Colon (tissue), 2 donors: ENCODE results near the gene SAPCD2.

ENCODE experiments used
- FAIRE-seq: peaks from 2 replicates; lab custom pipeline; 2012; peaks lifted over from hg19 to GRCh38; lab: Jason Lieb, UNC
- donor health status: control.
- donor health status: control.

Gene SAPCD2

GRCh38 chr9:137107312-137107921, 37.1 kb upstream of the SAPCD2 start:
- no peak for FAIRE-seq

DNA sequence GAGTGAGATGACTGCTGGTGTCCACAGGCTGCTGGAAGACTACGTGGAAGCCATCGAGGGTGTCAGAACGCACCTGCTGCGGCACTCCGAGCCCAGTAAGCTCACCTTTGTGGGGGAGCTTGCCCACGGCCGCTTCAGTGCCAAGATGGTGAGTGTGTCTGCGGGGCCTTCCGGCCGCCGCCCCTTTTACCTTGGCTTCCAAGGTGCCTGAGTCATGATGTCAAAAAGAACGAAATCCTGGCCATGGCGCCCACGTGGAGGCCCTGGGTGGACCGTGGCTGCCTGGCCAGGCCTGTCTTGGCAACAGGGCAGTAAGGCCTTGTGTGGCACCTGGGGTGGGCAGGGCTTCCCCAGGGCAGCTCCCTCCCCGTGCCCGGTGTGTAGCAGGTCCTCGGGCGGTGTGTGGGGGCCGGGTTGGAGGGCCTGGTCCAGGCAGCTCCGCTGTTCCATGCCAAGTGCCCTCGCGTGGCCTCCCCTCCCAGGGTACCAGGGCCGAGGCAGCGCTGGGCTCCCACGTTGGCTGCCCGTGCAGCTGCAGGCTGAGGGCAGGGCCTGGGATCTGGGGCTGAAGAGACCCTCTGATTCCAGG, 36.4 kb upstream of the SAPCD2 start:
- FAIRE-seq, result no peak

- no peak for FAIRE-seq
Observed at GRCh38 chr9:137105814-137106661, 35.7 kb upstream of the SAPCD2 start.

DNA sequence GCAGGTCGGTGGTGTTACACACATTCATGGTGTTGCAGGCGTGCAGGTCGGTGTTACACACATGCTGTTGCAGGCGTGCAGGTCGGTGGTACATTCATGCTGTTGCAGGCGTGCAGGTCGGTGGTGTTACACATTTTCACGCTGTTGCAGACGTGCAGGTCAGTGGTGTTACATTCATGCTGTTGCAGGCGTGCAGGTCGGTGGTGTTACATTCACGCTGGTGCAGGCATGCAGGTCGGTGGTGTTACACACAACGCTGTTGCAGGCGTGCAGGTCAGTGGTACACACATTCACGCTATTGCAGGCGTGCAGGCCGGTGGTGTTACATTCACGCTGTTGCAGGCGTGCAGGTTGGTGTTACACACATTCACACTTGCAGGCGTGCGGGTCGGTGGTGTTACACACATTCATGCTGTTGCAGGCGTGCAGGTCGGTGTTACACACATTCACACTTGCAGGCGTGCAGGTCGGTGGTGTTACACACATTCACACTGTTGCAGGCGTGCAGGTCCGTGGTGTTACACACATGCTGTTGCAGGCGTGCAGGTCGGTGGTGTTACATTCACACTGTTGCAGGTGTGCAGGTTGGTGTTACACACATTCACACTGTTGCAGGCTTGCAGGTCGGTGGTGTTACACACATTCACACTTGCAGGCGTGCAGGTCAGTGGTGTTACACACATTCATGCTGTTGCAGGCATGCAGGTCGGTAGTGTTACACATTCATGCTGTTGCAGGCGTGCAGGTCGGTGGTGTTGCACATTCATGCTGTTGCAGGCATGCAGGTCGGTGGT, 33.0 kb upstream of the SAPCD2 start:
- FAIRE-seq, result no peak

DNA sequence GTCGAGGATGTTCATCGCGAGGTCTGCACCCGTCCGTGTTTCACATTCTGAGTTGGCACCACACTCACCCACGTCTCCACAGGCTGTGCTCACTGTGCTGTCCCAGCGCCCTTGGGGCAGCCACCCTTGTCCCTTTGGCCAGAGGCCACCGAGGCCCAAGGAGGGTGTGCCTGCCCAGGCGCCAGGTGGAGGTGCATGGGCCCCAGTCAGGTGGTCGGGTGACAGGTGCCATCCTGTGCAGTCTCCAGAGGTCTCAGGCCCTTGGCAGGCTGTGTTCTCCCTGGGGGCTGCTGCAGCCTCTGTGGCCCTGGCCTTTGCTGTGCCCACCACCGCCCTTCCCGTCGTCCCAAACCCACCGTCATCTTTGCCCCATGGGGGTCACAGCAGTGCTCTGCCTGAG, 28.9 kb upstream of the SAPCD2 start:
- FAIRE-seq, result no peak

GRCh38 chr9:137097761-137098462, 27.6 kb upstream of the SAPCD2 start:
- no peak for FAIRE-seq

DNA sequence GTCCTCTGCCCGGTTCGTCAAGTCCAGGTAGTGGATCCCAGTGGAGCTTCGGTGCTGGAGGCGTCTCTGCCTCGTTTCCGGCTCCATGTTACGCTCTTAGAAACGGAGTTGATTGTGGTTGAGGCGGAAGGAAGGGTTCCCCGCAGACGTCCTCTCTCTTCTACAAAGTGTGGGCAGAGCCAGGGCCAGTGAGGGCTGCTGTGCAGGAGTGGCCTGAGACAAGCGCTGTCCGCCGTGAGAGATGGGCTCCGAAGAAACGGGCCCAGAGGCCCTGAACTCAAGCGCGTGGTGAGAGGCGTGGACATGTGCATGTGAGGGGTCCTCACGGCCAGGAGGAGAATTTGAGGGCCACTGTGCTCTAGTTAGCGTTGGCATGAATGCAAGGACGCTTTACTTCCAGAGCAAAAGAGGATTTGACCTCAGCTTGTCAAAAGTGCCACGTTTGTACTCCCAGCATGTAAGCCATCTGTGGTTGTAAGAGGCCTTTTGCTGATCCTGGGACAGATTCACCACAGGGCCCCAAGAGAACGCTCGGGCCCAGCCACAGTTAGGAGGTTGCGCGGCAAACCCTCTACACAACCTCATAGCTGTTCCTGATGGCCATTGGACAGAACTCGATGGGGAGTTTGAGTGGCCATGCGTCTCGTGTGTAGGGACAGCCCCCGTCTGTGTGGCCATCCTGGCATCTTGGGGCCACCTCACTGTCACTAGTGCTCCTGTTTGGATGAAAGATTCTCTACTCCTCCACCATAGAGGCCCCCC, 26.6 kb upstream of the SAPCD2 start:
- no peak for FAIRE-seq

DNA sequence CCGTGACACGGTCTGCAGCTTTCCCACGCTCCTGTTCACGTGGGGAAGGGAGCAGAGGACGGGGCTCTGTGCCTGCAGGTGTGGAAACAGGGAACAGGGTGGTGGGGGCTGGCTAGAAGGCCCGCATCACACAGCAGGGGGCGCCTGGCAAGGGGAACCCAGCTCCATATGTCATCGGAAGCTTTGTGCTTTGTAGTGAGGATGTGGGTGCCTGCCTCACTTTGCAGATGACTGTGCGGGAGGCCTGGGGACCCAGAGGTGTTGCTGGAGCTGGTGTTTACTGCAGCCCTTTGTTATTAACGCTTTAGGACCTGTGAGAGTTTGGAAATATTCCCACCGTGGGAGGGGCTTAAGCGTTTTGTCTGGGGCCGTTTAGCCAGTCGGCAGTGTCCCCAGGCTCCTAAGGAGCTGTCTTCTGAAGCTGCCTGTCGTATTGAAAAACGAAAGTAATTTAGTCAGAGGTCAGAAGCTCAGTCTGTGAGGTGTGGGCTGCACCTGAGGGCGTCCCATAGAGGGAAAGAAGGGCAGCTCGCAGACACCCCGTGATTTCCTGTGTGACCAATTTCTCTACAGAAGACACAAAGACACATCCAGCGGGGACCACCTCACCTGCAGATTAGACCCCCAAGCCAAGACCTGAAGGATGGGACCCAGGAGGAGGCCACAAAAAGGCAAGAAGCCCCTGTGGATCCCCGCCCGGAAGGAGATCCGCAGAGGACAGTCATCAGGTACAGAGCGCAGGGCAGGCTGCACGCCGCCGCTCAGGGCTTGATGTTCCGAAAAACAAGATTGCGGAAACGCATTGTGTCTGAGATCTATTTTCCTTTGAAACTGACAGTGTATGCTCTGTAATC, 25.5 kb upstream of the SAPCD2 start:
- no peak for FAIRE-seq

DNA sequence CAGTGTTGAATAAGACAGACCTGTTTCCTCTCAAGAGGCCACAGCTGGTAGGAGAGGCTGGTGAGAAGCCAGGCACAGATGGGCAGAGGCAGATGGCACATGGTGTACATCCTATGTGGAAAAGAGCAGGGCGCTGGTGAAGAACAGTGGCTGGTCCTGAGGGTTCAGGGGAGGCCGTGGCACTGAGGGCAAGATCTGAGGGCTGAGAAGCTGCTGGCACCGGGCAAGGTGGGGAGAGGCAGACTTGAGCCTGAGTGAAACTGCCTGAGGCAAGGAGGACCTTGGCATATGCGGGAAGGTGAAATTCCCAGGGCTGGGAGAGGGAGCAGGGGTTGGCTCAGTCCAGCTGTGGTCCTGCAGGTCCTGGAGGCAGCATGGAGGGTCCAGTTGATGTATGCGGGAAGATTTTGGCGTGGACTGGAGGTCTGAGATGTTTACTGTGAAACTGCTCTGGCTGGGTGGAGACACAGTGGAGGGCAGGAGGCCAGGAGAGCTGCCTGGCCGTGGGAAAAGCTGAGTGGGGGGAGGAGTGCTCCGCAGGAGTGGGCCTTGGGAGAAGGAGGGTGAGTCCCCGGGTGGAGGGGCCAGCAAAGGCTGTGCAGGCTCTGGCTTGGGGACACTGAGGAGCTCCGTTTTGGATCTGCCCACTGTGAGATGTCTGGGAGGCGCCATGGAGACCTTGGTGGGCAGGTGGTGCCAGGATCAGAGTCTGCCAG, 19.0 kb upstream of the SAPCD2 start:
- FAIRE-seq, result no peak

DNA sequence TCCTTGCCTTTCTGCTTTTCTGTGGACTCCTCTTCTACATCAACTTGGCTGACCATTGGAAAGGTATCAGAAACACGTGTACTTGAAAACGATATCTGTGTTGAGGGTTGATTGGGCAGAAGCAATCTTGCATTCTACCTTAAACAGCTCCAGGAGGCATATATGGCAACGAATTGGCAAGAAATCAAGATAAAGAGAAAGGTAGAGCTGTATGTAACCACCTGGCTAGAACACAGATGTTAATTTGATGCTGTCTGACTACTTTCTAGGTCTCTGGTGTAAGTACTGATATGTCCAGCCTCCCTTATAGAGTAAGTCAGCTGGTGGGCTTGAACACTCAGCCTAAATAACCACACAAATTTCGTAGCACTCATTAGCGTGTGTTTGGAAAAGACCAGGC, 17.8 kb upstream of the SAPCD2 start:
- no peak for FAIRE-seq

- FAIRE-seq, result no peak
Observed at GRCh38 chr9:137087409-137087925, 17.1 kb upstream of the SAPCD2 start.

GRCh38 chr9:137086531-137087408, 16.4 kb upstream of the SAPCD2 start, which contains the start of gene MAN1B1:
Gene MAN1B1, plus strand, starts transcription at chr9:137086985. Its CDS starts 15 bp downstream, at chr9:137087000.
- no peak for FAIRE-seq

- FAIRE-seq, result no peak
Observed at GRCh38 chr9:137085920-137086530, 15.7 kb upstream of the SAPCD2 start.

GRCh38 chr9:137084526-137084925, 14.2 kb upstream of the SAPCD2 start:
- FAIRE-seq, result no peak

DNA sequence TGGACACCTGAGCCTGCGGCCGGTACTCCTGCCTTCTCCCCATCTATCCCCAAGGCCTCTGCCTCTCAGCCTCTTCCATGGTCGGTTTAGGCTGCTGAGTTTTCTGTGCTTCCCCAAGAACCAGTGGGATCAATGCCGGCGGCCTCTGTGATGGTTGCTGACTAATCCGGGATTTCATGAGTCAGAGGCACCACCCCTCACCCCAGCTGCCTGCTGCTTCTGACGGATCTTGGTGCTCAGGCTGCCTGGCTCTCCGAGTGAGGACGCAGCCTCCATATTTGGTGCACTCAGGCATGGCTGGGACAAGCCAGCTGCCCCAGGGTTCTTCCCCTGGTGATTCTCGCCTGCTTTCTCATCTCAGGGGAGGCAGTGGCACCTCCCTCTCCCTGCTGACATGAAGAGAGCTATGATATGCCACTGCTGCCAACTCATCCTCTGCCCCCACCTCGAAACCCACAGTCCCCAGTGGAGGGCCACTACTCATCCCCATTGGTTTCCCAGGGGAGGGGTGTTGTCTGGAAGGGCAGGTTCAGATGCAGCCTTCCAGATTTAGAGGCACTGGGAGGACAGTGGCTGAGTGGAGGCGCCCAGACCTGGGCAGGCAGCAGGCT, 13.1 kb upstream of the SAPCD2 start:
- no peak for FAIRE-seq

- no peak for FAIRE-seq
Observed at GRCh38 chr9:137082925-137083290, 12.6 kb upstream of the SAPCD2 start.

DNA sequence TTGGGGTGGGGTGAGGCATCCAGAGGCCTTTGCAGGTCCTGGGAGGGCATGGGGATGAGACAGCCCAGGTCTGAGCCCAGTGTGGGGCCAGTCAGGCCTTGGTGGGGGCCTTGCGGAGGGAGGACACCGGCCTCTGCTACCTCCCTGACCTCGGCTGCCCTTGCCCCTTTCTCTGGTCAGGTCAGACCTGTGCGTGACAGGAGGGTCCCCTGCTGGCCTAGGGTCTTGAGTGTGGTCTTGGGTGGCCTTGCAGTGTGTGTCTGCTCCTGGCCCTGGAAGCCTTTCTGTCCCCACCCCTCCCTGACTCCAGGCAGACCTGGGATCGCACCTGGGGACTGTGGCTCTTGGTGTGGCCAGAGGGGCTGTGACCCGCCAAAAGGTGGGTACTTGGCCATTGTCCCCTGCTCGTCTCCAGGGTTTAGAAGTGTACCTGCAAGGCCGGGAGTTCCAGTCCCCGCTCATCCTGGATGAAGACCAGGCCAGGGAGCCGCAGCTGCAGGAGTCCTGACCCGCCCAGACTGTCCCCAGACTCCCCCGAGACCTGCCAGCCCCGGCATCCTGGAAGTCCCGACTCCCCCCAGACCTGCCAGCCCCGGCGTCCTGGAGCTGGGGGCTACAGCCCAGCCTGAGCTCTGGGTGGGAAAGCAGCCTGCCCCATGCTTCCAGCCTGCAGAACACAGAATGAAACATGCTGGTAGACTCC, 12.0 kb upstream of the SAPCD2 start:
- no peak for FAIRE-seq
